ENCODE data around the gene CLIP2.
"Not testable (repeated sequence)": the region's sequence is repeated elsewhere in the genome, so short reads cannot be mapped to it uniquely, and the experiment has no call there.

CLIP2 gene

DNA sequence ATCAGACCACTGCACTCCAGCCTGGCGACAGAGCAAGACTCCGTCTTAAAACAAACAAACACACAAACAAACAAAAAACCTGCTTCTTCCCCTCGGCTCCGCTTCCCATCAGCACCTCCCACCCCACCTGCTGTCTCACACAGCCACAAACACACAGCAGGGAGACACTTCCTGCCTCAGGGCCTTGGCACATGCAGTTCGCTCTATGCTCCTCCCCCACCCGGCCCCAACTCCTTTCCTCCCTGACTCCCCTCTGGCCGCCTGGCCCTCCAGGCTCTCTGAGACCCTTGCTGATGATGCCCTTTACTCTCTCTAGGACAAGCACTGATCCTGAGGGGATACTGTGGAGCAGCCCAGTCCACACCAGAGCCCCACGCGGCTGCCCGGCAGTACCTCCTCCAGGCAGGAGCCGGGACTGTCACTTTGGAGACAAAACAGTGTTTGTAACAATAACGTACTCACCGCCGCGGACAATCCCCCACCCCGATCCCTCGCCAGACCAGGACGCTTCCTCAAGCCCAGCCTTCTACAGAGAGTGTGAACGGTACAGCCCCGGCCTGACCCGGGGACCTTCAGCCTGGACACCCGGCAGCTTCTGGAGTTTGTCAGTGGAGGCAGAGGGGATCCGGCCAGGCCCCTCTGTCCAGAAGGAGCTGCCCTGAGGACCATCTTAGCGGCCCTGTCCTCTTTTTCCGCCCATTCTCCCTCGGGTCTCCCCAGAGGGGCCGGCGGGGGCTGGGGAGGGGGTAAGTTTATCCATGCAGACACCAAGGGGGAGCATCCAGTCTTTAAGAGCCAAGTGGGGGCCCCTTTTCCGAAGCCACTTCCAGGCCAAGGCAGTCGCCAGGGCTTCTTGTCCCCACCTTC is 114.5 kb downstream of the CLIP2 start:
- DNase-seq (ENCODE audit: low read depth in 2 of 2) = no peak

GRCh38 chr7:74404388-74404700 is 115.1 kb downstream of the CLIP2 start:
- no peak for DNase-seq (ENCODE audit: low read depth in 2 of 2)

- no peak for DNase-seq (ENCODE audit: low read depth in 2 of 2)
These were observed 115.5 kb downstream of the CLIP2 start for GRCh38 chr7:74404741-74405140.

- DNase-seq (ENCODE audit: low read depth in 2 of 2) = no peak
These were observed 116.1 kb downstream of the CLIP2 start for GRCh38 chr7:74405191-74405898.

GRCh38 chr7:74405899-74406512 is 116.8 kb downstream of the CLIP2 start:
- no peak for DNase-seq (ENCODE audit: low read depth in 2 of 2)

DNA sequence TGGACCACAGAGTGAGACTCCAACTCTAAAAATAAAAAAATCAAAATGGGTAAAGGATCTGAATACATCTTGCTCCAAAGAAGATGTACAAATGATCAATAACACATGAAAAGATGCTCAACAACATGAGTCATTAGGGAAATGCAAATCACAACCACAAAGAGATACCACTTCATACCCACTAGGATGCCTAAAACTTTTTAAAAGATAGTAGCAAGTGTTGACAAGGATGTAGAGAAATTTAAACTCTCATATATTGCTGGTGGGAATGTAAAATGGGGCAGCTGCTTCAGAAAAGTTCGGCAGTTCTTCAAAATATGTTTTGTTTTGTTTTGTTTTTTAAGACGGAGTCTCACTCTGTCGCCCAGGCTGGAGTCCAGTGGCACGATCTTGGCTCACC is 118.8 kb downstream of the CLIP2 start:
- no peak for DNase-seq (ENCODE audit: low read depth in 2 of 2)

GRCh38 chr7:74409571-74409970 is 120.4 kb downstream of the CLIP2 start:
- DNase-seq (ENCODE audit: low read depth in 2 of 2) = no peak

DNA sequence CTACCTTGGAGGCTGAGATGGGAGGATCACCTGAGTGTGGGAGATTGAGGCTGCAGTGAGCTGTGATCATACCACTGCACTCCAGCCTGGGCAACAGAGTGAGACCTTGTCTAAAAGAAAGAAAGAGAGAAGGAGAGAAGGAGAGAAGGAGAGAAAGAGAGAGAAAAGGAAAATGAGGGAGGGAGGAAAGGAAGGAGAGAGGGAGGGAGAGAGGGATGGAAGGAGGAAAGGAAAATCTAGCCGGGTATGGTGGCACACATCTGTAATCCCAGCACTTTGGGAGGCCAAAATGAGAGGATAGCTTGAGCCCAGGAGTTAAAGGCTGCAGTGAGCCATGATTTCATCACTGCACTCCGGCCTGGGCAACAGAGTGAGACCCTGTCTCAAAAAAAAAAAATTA is 121.6 kb downstream of the CLIP2 start:
- no peak for DNase-seq (ENCODE audit: low read depth in 2 of 2)

GRCh38 chr7:74411571-74411970 is 122.4 kb downstream of the CLIP2 start:
- not testable (repeated sequence) for DNase-seq (ENCODE audit: low read depth in 2 of 2)

DNA sequence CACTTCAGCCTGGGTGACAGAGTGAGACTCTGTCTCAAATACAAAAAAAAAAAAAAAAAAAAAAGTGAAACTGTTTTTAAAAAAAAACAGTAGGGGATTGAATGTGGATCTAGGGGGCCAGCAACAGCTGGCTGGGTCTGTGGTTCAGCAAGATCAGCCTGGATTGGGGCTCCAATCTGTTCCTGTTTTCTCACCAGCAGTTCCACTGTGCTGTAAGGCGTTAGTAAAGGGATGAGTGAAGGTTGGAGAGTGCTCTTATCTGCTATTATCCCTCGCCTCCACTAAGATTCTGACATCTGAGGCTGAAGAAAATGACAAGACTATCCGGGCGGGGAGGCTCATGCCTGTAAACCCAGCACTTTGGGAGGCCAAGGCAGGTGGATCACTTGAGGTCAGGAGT is 122.8 kb downstream of the CLIP2 start:
- no peak for DNase-seq (ENCODE audit: low read depth in 2 of 2)

DNA sequence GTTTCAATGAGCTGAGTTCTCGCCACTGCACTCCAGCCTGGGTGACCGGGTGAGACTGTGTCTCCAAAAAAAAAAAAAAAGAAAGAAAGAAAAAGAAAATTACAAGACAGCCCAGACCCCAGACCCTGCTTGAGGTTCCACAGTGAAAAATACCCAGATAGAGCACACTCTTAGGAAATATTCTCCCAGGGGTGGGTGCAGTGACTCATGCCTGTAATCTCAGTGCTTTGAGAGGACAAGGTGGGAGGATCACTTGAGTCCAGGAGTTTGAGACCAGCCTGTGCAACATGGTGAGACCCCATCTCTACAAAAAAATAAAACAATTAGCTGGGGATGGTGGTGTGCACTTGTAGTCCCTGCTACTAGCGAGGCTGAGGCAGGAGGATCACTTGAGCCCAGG is 123.4 kb downstream of the CLIP2 start:
- no peak for DNase-seq (ENCODE audit: low read depth in 2 of 2)

- not testable (repeated sequence) for DNase-seq (ENCODE audit: low read depth in 2 of 2)
These were observed 125.6 kb downstream of the CLIP2 start for GRCh38 chr7:74414595-74415333.

DNA sequence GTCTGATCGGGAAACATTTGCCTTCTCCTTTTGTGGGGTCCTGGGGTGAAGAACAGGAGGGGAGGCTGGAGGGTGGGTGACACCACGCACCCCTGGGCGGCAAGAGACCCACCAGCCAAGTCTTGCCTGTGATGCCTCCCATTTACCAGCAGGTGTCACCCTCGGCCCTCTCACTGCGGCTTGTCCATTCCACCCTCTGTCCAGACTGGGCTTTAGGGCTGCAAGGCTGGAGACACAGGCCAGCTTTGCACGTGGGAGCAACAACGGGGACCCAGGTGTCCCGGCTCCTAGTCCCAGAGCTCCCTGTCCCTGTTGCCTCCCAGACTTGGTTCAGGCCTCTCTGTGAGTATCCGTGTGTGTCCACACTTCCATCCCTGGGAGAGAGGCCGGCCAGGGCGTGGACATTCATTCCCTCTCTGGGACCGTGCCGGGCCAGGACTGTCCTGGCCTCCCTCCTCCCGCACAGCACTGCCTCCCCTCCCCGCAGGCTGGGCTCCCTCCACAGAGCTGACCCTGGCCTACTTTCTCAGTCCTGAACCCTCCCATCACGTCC is 128.3 kb downstream of the CLIP2 start:
- DNase-seq (ENCODE audit: low read depth in 2 of 2) = peak; percentile 24 to 27

GRCh38 chr7:74418076-74418475 is 128.9 kb downstream of the CLIP2 start:
- no peak for DNase-seq (ENCODE audit: low read depth in 2 of 2)

DNA sequence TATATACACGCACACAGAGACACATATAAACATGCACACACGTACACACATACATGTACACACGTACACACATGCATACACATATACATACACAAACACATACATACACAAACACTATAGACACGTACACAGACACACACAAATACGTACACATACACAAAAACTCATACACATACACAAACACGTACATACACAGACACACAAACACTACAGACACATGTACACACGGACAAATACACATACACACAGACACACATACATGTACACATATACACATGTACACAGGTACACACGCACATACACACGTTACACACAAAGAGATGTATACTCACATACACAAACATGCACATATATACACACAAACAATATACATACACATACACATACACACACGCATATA is 129.3 kb downstream of the CLIP2 start:
- DNase-seq (ENCODE audit: low read depth in 2 of 2) = no peak

GRCh38 chr7:74419232-74419631 is 130.0 kb downstream of the CLIP2 start:
- not testable (repeated sequence) for DNase-seq (ENCODE audit: low read depth in 2 of 2)

DNA sequence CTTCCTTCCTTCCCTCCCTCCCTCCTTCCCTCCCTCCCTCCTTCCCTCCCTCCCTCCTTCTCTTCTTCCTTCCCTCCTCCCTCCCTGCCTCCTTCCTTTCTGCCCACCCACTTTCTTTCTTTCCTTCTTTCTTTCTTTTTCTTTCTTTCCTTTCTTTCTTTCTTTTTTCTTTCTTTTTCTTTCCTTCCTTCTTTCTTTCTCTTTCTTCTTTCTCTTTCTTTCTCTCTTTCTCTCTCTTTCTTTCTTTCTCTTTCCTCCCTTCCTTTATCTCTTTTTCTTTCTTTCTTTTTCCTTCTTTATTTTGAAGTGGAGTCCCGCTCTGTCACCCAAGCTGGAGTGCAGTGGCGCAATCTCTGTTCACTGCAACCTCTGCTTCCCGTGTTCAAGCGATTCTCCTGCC is 130.8 kb downstream of the CLIP2 start:
- no peak for DNase-seq (ENCODE audit: low read depth in 2 of 2)

- DNase-seq (ENCODE audit: low read depth in 2 of 2) = no peak
These were observed 135.2 kb downstream of the CLIP2 start for GRCh38 chr7:74424291-74424880.

GRCh38 chr7:74428023-74428422 is 138.8 kb downstream of the CLIP2 start:
- no peak for DNase-seq (ENCODE audit: low read depth in 2 of 2)

- no peak for DNase-seq (ENCODE audit: low read depth in 2 of 2)
These were observed 140.0 kb downstream of the CLIP2 start for GRCh38 chr7:74429153-74429747.

- not testable (repeated sequence) for DNase-seq (ENCODE audit: low read depth in 2 of 2)
These were observed 141.2 kb downstream of the CLIP2 start for GRCh38 chr7:74430409-74430808.
